GM20000 (cell line): ENCODE data around the gene KLF15.

Experiments
- DNase-seq: peaks from one replicate; pipeline ENCODE4 v3.0.0; 2012; ENCODE audit warnings: low spot score
- CTCF ChIP-seq: IDR thresholded peaks from 2 replicates; pipeline ENCODE4 v1.5.1; 2012; ENCODE audit warnings: mild to moderate bottlenecking, control low read depth; ENCODE audit errors: extremely low read depth, missing control alignments

The KLF15 gene

GRCh38 chr3:126360046-126360713 is 3.0 kb upstream of the KLF15 start:
- DNase-seq, result no peak
- TF ChIP-seq CTCF, result no peak

- TF ChIP-seq CTCF, result no peak
- no peak for DNase-seq
These were observed 1.6 kb upstream of the KLF15 start for GRCh38 chr3:126358816-126359181.

- DNase-seq, result no peak
- TF ChIP-seq CTCF, result no peak
These were observed 1.0 kb upstream of the KLF15 start for GRCh38 chr3:126358038-126358815.

GRCh38 chr3:126356373-126357264 is 589 bp downstream of the KLF15 start:
- no peak for TF ChIP-seq CTCF
- DNase-seq, result peak; percentile 59

GRCh38 chr3:126355777-126356372 is 1.3 kb downstream of the KLF15 start:
- DNase-seq, result peak; percentile 59
- no peak for TF ChIP-seq CTCF

GRCh38 chr3:126355251-126355650 is 2.0 kb downstream of the KLF15 start:
- TF ChIP-seq CTCF, result no peak

More at GRCh38 chr3:126355251-126355650, 2.0 kb downstream of the KLF15 start:
- no peak for DNase-seq
